Glutamatergic neuron (in vitro differentiated cells): ENCODE measurements around the gene GPLD1. TPM values are rescaled to one million over a fixed set of nuclear protein-coding genes. Genes with fewer than 3 reads are reported as not detected.
"Not testable (repeated sequence)": the region's sequence is repeated elsewhere in the genome, so short reads cannot be mapped to it uniquely, and the experiment has no call there.

Experiments used
- DNase-seq: peaks from one replicate; pipeline ENCODE4 v3.0.0; 2022
- H3K27ac Mint-ChIP-seq: one replicate; pipeline ENCODE4 v1.8.0; 2020; ENCODE audit warnings: mild to moderate bottlenecking, mixed read lengths, inconsistent platforms; ENCODE audit not compliant: unreplicated experiment
- H3K27me3 Mint-ChIP-seq: one replicate; pipeline ENCODE4 v1.8.0; 2020; ENCODE audit warnings: mild to moderate bottlenecking, moderate library complexity, mixed read lengths, inconsistent platforms; ENCODE audit not compliant: unreplicated experiment
- H3K36me3 Mint-ChIP-seq: one replicate; pipeline ENCODE4 v1.8.0; 2020; ENCODE audit warnings: mild to moderate bottlenecking, mixed read lengths, inconsistent platforms; ENCODE audit not compliant: unreplicated experiment
- H3K4me1 Mint-ChIP-seq: one replicate; pipeline ENCODE4 v1.8.0; 2020; ENCODE audit warnings: mild to moderate bottlenecking, low read depth, mixed read lengths, inconsistent platforms; ENCODE audit not compliant: unreplicated experiment
- H3K4me3 Mint-ChIP-seq: one replicate; pipeline ENCODE4 v1.8.0; 2020; ENCODE audit warnings: mild to moderate bottlenecking, mixed read lengths, inconsistent platforms; ENCODE audit not compliant: unreplicated experiment
- H3K9me3 Mint-ChIP-seq: one replicate; pipeline ENCODE4 v1.8.0; 2020; ENCODE audit warnings: mild to moderate bottlenecking, moderate library complexity, mixed read lengths, inconsistent platforms; ENCODE audit not compliant: unreplicated experiment
- CTCF ChIP-seq: fragments of 200-600 bp; sonication (generic); IDR thresholded peaks from one replicate; pipeline ENCODE4 v1.5.0; 2021; ENCODE audit not compliant: partially characterized antibody, unreplicated experiment
- total RNA-seq: library from RNA; stranded (reverse); fragmentation: NEBNext Ultra II Directional; extraction: Animal tissue kit (Norgen Biotek cat#: 25700); gene quantifications from one replicate; pipeline ENCODE4 v1.2.1, GENCODE V29; 2021; ENCODE audit not compliant: unreplicated experiment

The GPLD1 gene
- total RNA-seq, 1 donor from 2014 or later, result 2.0 TPM

GRCh38 chr6:24401458-24401857 lies 87.9 kb downstream of the GPLD1 start:
- DNase-seq, result no peak
- TF ChIP-seq CTCF, result no peak
- Mint-ChIP-seq H3K36me3 (peaks cover 6% of the 10 kb centered on the region), H3K4me1 (peaks cover 1% of the 10 kb centered on the region), H3K27ac (no peak overlapping the region), H3K9me3 (peaks cover 2% of the 10 kb centered on the region), H3K4me3 (no peak overlapping the region), H3K27me3 (peaks cover 4% of the 10 kb centered on the region)

DNA sequence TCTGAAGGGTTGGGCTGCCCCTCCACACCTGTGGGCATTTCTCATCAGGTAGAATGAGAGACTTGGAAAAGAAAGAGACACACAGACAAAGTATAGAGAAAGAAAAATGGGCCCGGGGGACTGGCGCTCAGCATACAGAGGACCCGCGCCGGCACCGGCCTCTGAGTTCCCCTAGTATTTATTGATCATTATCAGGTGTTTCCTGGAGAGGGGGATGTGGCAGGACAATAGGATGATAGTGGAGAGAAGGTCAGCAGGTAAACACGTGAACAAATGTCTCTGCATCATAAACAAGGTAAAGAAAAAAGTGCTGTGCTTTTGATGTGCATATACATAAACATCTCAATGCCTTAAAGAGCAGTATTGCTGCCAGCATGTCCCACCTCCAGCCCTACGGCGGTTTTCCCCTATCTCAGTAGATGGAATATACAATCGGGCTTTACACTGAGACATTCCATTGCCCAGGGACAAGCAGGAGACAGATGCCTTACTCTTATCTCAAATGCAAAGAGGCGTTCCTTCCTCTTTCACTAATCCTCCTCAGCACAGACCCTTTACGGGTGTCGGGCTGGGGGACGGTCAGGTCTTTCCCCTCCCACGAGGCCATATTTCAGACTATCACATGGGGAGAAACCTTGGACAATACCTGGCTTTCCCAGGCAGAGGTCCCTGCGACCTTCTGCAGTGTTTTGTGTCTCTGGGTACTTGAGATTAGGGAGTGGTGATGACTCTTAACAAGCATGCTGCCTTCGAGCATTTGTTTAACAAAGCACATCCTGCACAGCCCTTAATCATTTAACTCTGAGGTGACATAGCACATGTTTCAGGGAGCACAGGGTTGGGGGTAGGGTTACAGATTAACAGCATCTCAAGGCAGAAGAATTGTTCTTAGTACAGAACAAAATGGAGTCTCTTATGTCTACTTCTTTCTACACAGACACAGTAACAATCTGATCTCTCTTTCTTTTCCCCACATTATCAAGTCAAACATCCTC lies 89.0 kb downstream of the GPLD1 start:
- H3K4me1 Mint-ChIP-seq, H3K9me3 Mint-ChIP-seq, H3K27me3 Mint-ChIP-seq, H3K27ac Mint-ChIP-seq, H3K36me3 Mint-ChIP-seq, H3K4me3 Mint-ChIP-seq, DNase-seq: not testable (repeated sequence)

- Mint-ChIP-seq H3K9me3 (no peaks in the 10 kb centered on the region), H3K4me1 (no peaks in the 10 kb centered on the region), H3K27me3 (peaks cover 2% of the 10 kb centered on the region), H3K4me3 (no peak overlapping the region), H3K27ac (no peak overlapping the region), H3K36me3 (peaks cover 10% of the 10 kb centered on the region)
- no peak for DNase-seq
- TF ChIP-seq CTCF, result no peak
Observed at GRCh38 chr6:24397631-24398030, 91.7 kb downstream of the GPLD1 start.

GRCh38 chr6:24396824-24397223 lies 92.6 kb downstream of the GPLD1 start:
- no peaks in the 10 kb centered on the region for H3K4me1 Mint-ChIP-seq
- H3K4me3 Mint-ChIP-seq, result no peak overlapping the region
- no peak for DNase-seq
- H3K27ac Mint-ChIP-seq, result no peak overlapping the region
- H3K9me3 Mint-ChIP-seq, result no peaks in the 10 kb centered on the region
- peaks cover 3% of the 10 kb centered on the region for H3K27me3 Mint-ChIP-seq
- peaks cover 10% of the 10 kb centered on the region for H3K36me3 Mint-ChIP-seq
- no peak for TF ChIP-seq CTCF

GRCh38 chr6:24394780-24395437 lies 94.5 kb downstream of the GPLD1 start:
- no peak for TF ChIP-seq CTCF
- DNase-seq, result no peak
- Mint-ChIP-seq H3K27ac (no peak overlapping the region), H3K4me1 (no peaks in the 10 kb centered on the region), H3K9me3 (no peaks in the 10 kb centered on the region), H3K4me3 (no peak overlapping the region), H3K27me3 (peaks cover 2% of the 10 kb centered on the region), H3K36me3 (peaks cover 10% of the 10 kb centered on the region)
